ENCODE data around the gene COP1. TPM values are rescaled to one million over a fixed set of nuclear protein-coding genes. Genes with fewer than 3 reads are reported as not detected.

Gene COP1
- total and polyA plus RNA-seq, 2 of the 8 experiments (the other 6 are each of a cell fraction or from before 2014, with no cell fraction given): 26.2 to 44.9 TPM

GRCh38 chr1:175902281-175902680 is 304.8 kb downstream of the COP1 start:
- ChIA-PET POLR2A (ENCODE audit: partially characterized antibody) (no interaction called here), CTCF (ENCODE audit: partially characterized antibody) (interaction anchor here (1.0 to 1.1 kb wide), 4 partner anchors 11 to 529 kb away, joined by 3 to 4 read pairs (median 3); no protein-coding TSS in a partner anchor)
- 81% methylated on average over 8 of the region's 8 CpGs; no CpG with 5 or more reads in 1 of the 2 experiments for WGBS, 2 experiments (ENCODE audit: extremely low coverage in 1 of 2, insufficient coverage in 1 of 2, insufficient read length in 1 of 2, insufficient replicate concordance in 2 of 2, low coverage in 1 of 2, low lambda C conversion rate in 2 of 2, missing lambda C conversion rate in 1 of 2)
- Histone ChIP-seq H2AFZ (ENCODE audit: low read length) (no peak overlapping the region), H3K23me2 (ENCODE audit: low read depth, low read length) (no peaks in the 10 kb centered on the region), H3K4me1 (replicated peaks in 1 of 4; ENCODE audit: control insufficient read depth in 3 of 4, insufficient read depth in 4 of 4, low read length in 3 of 4) (no peaks in the 10 kb centered on the region), H3K27me3 (replicated peaks in 1 of 4; ENCODE audit: control insufficient read depth in 3 of 4, extremely low read depth in 1 of 4, insufficient read depth in 3 of 4, low read length in 3 of 4) (peaks cover 81 to 99% (median 97%) of the 10 kb centered on the region in 4 experiments), H3K79me1 (ENCODE audit: low read depth, low read length) (no peaks in the 10 kb centered on the region), H2BK15ac (ENCODE audit: low read length) (no peak overlapping the region), H3K27ac (ENCODE audit: low read depth, low read length) (no peak overlapping the region), H4K20me1 (replicated peaks in 1 of 2; ENCODE audit: control insufficient read depth in 1 of 2, insufficient read depth in 2 of 2, low read length in 2 of 2) (peaks cover 1 to 4% of the 10 kb centered on the region in 2 experiments), H2BK12ac (ENCODE audit: low read depth, low read length) (no peak overlapping the region), H3K18ac (ENCODE audit: extremely low read depth, low read length) (no peak overlapping the region), H3K4me3 (ENCODE audit: extremely low read depth in 1 of 4, insufficient read depth in 2 of 4, low read depth in 3 of 4, low read length in 4 of 4) (no peak overlapping the region), H2BK5ac (ENCODE audit: low read depth, low read length) (no peak overlapping the region), H3K79me2 (ENCODE audit: control insufficient read depth in 1 of 2, insufficient read depth in 2 of 2, low read length in 2 of 2) (no peaks in the 10 kb centered on the region), H3K4me2 (ENCODE audit: insufficient read depth in 1 of 2, low read depth in 2 of 2, low read length in 2 of 2) (no peak overlapping the region), H3K9ac (replicated peaks in 1 of 4; ENCODE audit: extremely low read depth in 1 of 4, low read depth in 3 of 4, low read length in 3 of 4) (no peak overlapping the region), H3K23ac (ENCODE audit: insufficient read length) (no peak overlapping the region), H4K8ac (ENCODE audit: extremely low read depth, insufficient read depth, low read length) (no peak overlapping the region), H3K9me3 (ENCODE audit: insufficient read depth in 2 of 2, low read depth in 1 of 2, low read length in 1 of 2) (peaks cover 0 to 6% of the 10 kb centered on the region in 2 experiments; a peak in 1 of 4 replicates), H3K36me3 (ENCODE audit: control insufficient read depth in 2 of 4, insufficient read depth in 4 of 4, low read length in 3 of 4) (no peaks in the 10 kb centered on the region), H3K56ac (replicated peaks; ENCODE audit: insufficient read length, low read depth, low read length) (no peak overlapping the region), H2BK120ac (replicated peaks; ENCODE audit: low read depth, low read length) (no peak overlapping the region), H4K91ac (replicated peaks; ENCODE audit: insufficient read length, low read length) (no peak overlapping the region), H3K4ac (replicated peaks; ENCODE audit: insufficient read length, low read depth, low read length) (no peak overlapping the region), H2AK5ac (ENCODE audit: low read depth, low read length) (no peak overlapping the region), H3K14ac (ENCODE audit: insufficient read length) (no peak overlapping the region), H4K5ac (ENCODE audit: insufficient read length, low read depth, low read length) (no peak overlapping the region), H2BK20ac (ENCODE audit: low read length) (no peak overlapping the region)
- DNase-seq (ENCODE audit: low read depth in 1 of 2, low spot score in 2 of 2) (no peak), FAIRE-seq (no peak)
- TF ChIP-seq HDAC6 (IDR thresholded peaks at IDR 0.05; ENCODE audit: low read depth, low read length) (no peak), USF2 (IDR thresholded peaks at IDR 0.05; ENCODE audit: low read length) (no peak), SP2 (IDR thresholded peaks at IDR 0.05; ENCODE audit: low read length) (no peak), CTCF (IDR thresholded peaks at IDR 0.05; ENCODE audit: control extremely low read depth in 1 of 3, insufficient read depth in 1 of 3, low read depth in 1 of 3, low read length in 3 of 3) (no peak), EGR1 (IDR thresholded peaks at IDR 0.05; ENCODE audit: borderline replicate concordance, low read depth, low read length) (no peak), RFX5 (IDR thresholded peaks at IDR 0.05; ENCODE audit: borderline replicate concordance, low read depth, low read length) (no peak), POLR2AphosphoS5 (IDR thresholded peaks at IDR 0.05; ENCODE audit: low read depth, low read length) (no peak), PHF8 (conservative IDR thresholded peaks at IDR 0.05; ENCODE audit: low read depth, low read length) (no peak), BCL11A (IDR thresholded peaks at IDR 0.05; ENCODE audit: low read depth in 2 of 2, low read length in 2 of 2) (no peak), TEAD4 (IDR thresholded peaks at IDR 0.05; ENCODE audit: low read depth, low read length) (no peak)
